Loucy (cell line): ENCODE results near the gene TMED3.
A peak's percentile ranks its signal among the peaks of the same experiment; 100 is the strongest.

Experiments
- EZH2phosphoT487 ChIP-seq: fragments of 200-600 bp; IDR thresholded peaks from 2 replicates; pipeline ENCODE4 v1.6.1; 2018; ENCODE audit warnings: antibody characterized with exemption, mild to moderate bottlenecking, moderate library complexity, borderline replicate concordance
- TF ChIP-seq, protein P1 (sequence below): fragments of 200-600 bp; sonication (generic); conservative IDR thresholded peaks from 2 replicates; pipeline ENCODE4 v1.5.1; 2014; ENCODE audit warnings: mild to moderate bottlenecking, antibody characterized with exemption, low read length

DNA sequence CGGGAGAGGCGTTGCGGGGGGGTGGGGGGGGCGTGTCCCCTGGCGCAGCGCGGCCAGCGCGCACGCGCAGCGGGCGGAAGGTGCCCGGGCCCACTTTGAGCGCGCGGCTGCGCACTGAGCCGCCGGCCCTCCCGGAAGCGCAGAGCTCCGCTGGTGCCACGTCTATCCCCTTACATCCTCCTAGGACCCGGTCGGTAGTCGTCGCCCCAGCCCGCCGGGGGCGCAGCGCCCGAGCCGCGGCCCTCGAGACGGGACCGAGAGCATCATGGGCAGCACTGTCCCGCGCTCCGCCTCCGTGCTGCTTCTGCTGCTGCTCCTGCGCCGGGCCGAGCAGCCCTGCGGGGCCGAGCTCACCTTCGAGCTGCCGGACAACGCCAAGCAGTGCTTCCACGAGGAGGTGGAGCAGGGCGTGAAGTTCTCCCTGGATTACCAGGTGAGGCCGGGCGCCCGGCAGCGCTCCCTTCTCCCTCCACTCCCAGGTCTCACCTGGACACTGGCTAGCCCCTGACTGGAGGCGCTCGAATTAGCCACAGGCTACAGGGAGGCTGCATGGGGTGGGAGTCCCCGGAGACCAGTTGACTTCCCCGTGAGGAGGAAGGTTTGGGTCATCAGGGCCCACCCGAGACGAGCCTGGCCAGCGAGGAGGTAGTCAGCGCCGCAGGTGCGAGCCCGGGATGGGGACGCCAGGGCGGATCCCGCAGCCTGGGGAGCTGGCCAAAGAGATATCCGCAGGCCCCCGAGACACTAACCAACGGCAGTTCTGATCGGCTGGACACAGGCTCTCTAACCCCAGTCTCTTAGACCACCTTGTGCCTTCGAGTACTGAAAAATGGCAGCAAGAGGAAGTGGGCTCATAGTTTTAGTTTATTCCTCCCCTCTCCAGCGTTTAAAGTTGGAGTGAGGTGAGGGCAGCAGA, at the start of gene TMED3:
- TF ChIP-seq, protein P1, sequence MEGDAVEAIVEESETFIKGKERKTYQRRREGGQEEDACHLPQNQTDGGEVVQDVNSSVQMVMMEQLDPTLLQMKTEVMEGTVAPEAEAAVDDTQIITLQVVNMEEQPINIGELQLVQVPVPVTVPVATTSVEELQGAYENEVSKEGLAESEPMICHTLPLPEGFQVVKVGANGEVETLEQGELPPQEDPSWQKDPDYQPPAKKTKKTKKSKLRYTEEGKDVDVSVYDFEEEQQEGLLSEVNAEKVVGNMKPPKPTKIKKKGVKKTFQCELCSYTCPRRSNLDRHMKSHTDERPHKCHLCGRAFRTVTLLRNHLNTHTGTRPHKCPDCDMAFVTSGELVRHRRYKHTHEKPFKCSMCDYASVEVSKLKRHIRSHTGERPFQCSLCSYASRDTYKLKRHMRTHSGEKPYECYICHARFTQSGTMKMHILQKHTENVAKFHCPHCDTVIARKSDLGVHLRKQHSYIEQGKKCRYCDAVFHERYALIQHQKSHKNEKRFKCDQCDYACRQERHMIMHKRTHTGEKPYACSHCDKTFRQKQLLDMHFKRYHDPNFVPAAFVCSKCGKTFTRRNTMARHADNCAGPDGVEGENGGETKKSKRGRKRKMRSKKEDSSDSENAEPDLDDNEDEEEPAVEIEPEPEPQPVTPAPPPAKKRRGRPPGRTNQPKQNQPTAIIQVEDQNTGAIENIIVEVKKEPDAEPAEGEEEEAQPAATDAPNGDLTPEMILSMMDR: peak; percentile 46
- no peak for TF ChIP-seq EZH2phosphoT487
